Right lobe of liver (tissue), 6 donors: Measurements from ENCODE around the gene DCLRE1B. TPM values are rescaled to one million over a fixed set of nuclear protein-coding genes. Genes with fewer than 3 reads are reported as not detected.

Experiments used
- ATAC-seq, 4 donors: fragments of 200-7000 bp; cut with Tn5 transposase; one replicate each; pipeline ENCODE4 v1.9.1; 2020; ENCODE audit warnings: mild to moderate bottlenecking in 4 of 4, moderate library complexity in 4 of 4
- DNase-seq, 3 donors: peaks; one replicate each; pipeline ENCODE4 v3.0.0-alpha.2; 2020
- H3K27ac ChIP-seq, 3 donors: fragments of 200-600 bp; one replicate each; pipeline ENCODE4 v1.8.0; 2022
- H3K27me3 ChIP-seq, 2 donors: fragments of 200-600 bp; one replicate each; pipeline ENCODE4 v1.8.0; 2022
- H3K36me3 ChIP-seq, 4 donors: fragments of 200-600 bp; sonication (generic) in 1 of 4; one replicate each; pipeline versions ENCODE4 v1.5.1 to v1.8.0; 2017 to 2022; ENCODE audit warnings: control low read depth in 1 of 4
- H3K4me1 ChIP-seq, 4 donors: fragments of 200-600 bp; sonication (generic) in 1 of 4; one replicate each; pipeline versions ENCODE4 v1.5.1 to v1.8.0; 2017 to 2022; ENCODE audit warnings: control low read depth in 1 of 4
- H3K4me3 ChIP-seq, 3 donors: fragments of 200-600 bp; one replicate each; pipeline ENCODE4 v1.8.0; 2022
- H3K9me3 ChIP-seq, 4 donors: fragments of 200-600 bp; sonication (generic) in 1 of 4; one replicate each; pipeline versions ENCODE4 v1.5.1 to v1.8.0; 2017 to 2022; ENCODE audit warnings: control low read depth in 1 of 4
- CTCF ChIP-seq, 4 donors: fragments of 200-600 bp in 3 of 4; fragments of 450-650 bp in 1 of 4; IDR thresholded peaks; one replicate each; pipeline versions ENCODE4 v1.5.1 to v1.8.0; 2016 to 2022; ENCODE audit warnings: antibody characterized with exemption in 4 of 4, mild to moderate bottlenecking in 2 of 4
- POLR2A ChIP-seq: fragments of 450-650 bp; IDR thresholded peaks from one replicate; pipeline ENCODE4 v1.6.1; 2017; ENCODE audit warnings: antibody characterized with exemption, mild to moderate bottlenecking
- WGBS: methylation state at CpG from one replicate; pipeline ENCODE4 v1.1.6; 2018; ENCODE audit warnings: low coverage, low lambda C conversion rate; ENCODE audit not compliant: insufficient coverage; ENCODE audit errors: missing lambda C conversion rate; 5-methylcytosine and 5-hydroxymethylcytosine counted together
- intact Hi-C, 2 donors: fragments of 100-400 bp; cut with DNase I; formaldehyde crosslinking; loops; one replicate each; pipeline versions ENCODE4 v1.11.2 to v1.14.1; 2022
- total RNA-seq, 6 experiments: library from RNA; depleted of rRNA in 2 of 6; stranded (reverse); fragments of >200 nt in 2 of 6; fragmentation: NEBNext Ultra II Directional in 3 of 6; extraction: Animal tissue kit (Norgen Biotek cat#: 25700) in 3 of 6; gene quantifications; one replicate each; pipeline versions ENCODE4 v1.1.0 to v1.2.4, GENCODE V29; 2016 to 2023
- donor health status: DM: no; HTN: yes; CAD: no.
- donor health status: DM: no; HTN: no; CAD: no.
- donor health status: DM: no; HTN: no; CAD: no.
- donor health status: DM: no; HTN: yes; CAD: no.
- donor health status: DM: no; HTN: yes; CAD: no.

DCLRE1B gene
- total RNA-seq, 6 experiments from 2014 or later: 1.6 to 3.3 (median 1.9) TPM

- 100% methylated on average over 1 of the region's 1 CpG for WGBS
- H3K36me3 ChIP-seq: peaks cover 0 to 51% (median 19%) of the 10 kb centered on the region in 4 donors
- TF ChIP-seq CTCF (IDR thresholded peaks at IDR 0.05): no peak
- no peak for TF ChIP-seq POLR2A
These were observed 52.9 kb downstream of the DCLRE1B start for GRCh38 chr1:113957984-113958383.

GRCh38 chr1:113958691-113959090 lies 53.6 kb downstream of the DCLRE1B start:
- no peak overlapping the region for H3K4me3 ChIP-seq
- WGBS: 100% methylated on average over 1 of the region's 1 CpG
- no peaks in the 10 kb centered on the region for H3K9me3 ChIP-seq
- no peak overlapping the region for H3K27ac ChIP-seq
- H3K36me3 ChIP-seq: peaks cover 0 to 58% (median 22%) of the 10 kb centered on the region in 4 donors
- no peaks in the 10 kb centered on the region for H3K4me1 ChIP-seq
- H3K27me3 ChIP-seq: no peaks in the 10 kb centered on the region
- TF ChIP-seq CTCF (IDR thresholded peaks at IDR 0.05): no peak
- DNase-seq (no peak), ATAC-seq (no peak)
- intact Hi-C loops: no loop called here

More at GRCh38 chr1:113957984-113958383, 52.9 kb downstream of the DCLRE1B start:
- ATAC-seq: no peak
- Histone ChIP-seq H3K27me3 (no peaks in the 10 kb centered on the region), H3K9me3 (no peaks in the 10 kb centered on the region), H3K4me3 (no peak overlapping the region), H3K4me1 (no peaks in the 10 kb centered on the region), H3K27ac (no peak overlapping the region)
- DNase-seq: no peak
- intact Hi-C loops: no loop called here

GRCh38 chr1:113963281-113963906 lies 58.3 kb downstream of the DCLRE1B start:
- peaks cover 0 to 65% (median 20%) of the 10 kb centered on the region in 4 donors for H3K36me3 ChIP-seq
- H3K27me3 ChIP-seq: no peaks in the 10 kb centered on the region
- no peak for DNase-seq
- intact Hi-C loops: no loop called here
- TF ChIP-seq POLR2A (no peak), CTCF (IDR thresholded peaks at IDR 0.05) (no peak)
- no peak overlapping the region for H3K4me3 ChIP-seq
- H3K4me1 ChIP-seq: no peaks in the 10 kb centered on the region
- no peak overlapping the region for H3K27ac ChIP-seq
- WGBS: 89% methylated on average over 12 of the region's 12 CpGs
- no peak for ATAC-seq
- no peaks in the 10 kb centered on the region for H3K9me3 ChIP-seq

Other genes starting within 250 kb of the DCLRE1B start
- 1 to 10 TPM; 4.7 to 8.7 (median 6.1) TPM for gene PHTF1, start 145.8 kb upstream of the DCLRE1B start, total RNA-seq
- gene RSBN1, start 92.8 kb upstream of the DCLRE1B start, total RNA-seq: 1 to 10 TPM; 4.1 to 5.9 (median 5.0) TPM
- 1 to 10 TPM in 4 of 6 experiments, under 1 TPM in 2; 0.48 to 1.6 (median 1.2) TPM for gene PTPN22, start 33.6 kb upstream of the DCLRE1B start, total RNA-seq
- gene BCL2L15, start 17.7 kb upstream of the DCLRE1B start, total RNA-seq: under 1 TPM in 5 of 6 experiments, not detected in 1; 0.06 to 0.73 (median 0.13) TPM
- 1 to 10 TPM; 6.0 to 9.0 (median 7.0) TPM for gene AP4B1, start 527 bp upstream of the DCLRE1B start, total RNA-seq
- 10 to 100 TPM; 19.0 to 29.6 (median 23.5) TPM for gene HIPK1, start 24.0 kb downstream of the DCLRE1B start, total RNA-seq
- 10 to 100 TPM in 1 of 6 experiments, 1 to 10 TPM in 5; 1.8 to 13.8 (median 6.6) TPM for gene OLFML3, start 74.1 kb downstream of the DCLRE1B start, total RNA-seq
- gene SYT6, start 248.5 kb downstream of the DCLRE1B start, total RNA-seq: not detected